CD4-positive, alpha-beta T cell treated with Interleukin-4 for 4 hours (primary cell): ENCODE measurements around the gene STAT5B.
A peak's percentile ranks its signal among the peaks of the same experiment; 100 is the strongest.
"Not testable (repeated sequence)": the region's sequence is repeated elsewhere in the genome, so short reads cannot be mapped to it uniquely, and the experiment has no call there.

ENCODE experiments used
- DNase-seq: peaks from one replicate; pipeline ENCODE4 v3.0.0-alpha.2; 2020

STAT5B gene

GRCh38 chr17:42264366-42264765 lies 11.8 kb downstream of the STAT5B start:
- DNase-seq, result not testable (repeated sequence)

- no peak for DNase-seq
These were observed 15.9 kb downstream of the STAT5B start for GRCh38 chr17:42260318-42260717.

- no peak for DNase-seq
These were observed 20.7 kb downstream of the STAT5B start for GRCh38 chr17:42255445-42255844.

GRCh38 chr17:42253578-42253977 lies 22.6 kb downstream of the STAT5B start:
- no peak for DNase-seq

GRCh38 chr17:42252597-42253550 lies 23.3 kb downstream of the STAT5B start:
- DNase-seq, result no peak

- DNase-seq, result no peak
These were observed 25.1 kb downstream of the STAT5B start for GRCh38 chr17:42251115-42251514.

- DNase-seq, result peak; percentile 67
These were observed 26.3 kb downstream of the STAT5B start for GRCh38 chr17:42249681-42250446.

- DNase-seq, result peak; percentile 88
These were observed 27.6 kb downstream of the STAT5B start for GRCh38 chr17:42248351-42249179.

GRCh38 chr17:42247734-42248133 lies 28.5 kb downstream of the STAT5B start:
- no peak for DNase-seq

- DNase-seq, result peak; percentile 36
These were observed 29.7 kb downstream of the STAT5B start for GRCh38 chr17:42246515-42246914.

- DNase-seq, result not testable (repeated sequence)
These were observed 31.0 kb downstream of the STAT5B start for GRCh38 chr17:42245183-42245582.

GRCh38 chr17:42244116-42244515 lies 32.1 kb downstream of the STAT5B start:
- not testable (repeated sequence) for DNase-seq

GRCh38 chr17:42243493-42243982 lies 32.7 kb downstream of the STAT5B start:
- DNase-seq, result no peak

GRCh38 chr17:42241871-42242270 lies 34.3 kb downstream of the STAT5B start:
- no peak for DNase-seq

GRCh38 chr17:42240863-42241262 lies 35.3 kb downstream of the STAT5B start:
- DNase-seq, result not testable (repeated sequence)

- no peak for DNase-seq
These were observed 36.0 kb downstream of the STAT5B start for GRCh38 chr17:42240201-42240600.

- DNase-seq, result not testable (repeated sequence)
These were observed 36.6 kb downstream of the STAT5B start for GRCh38 chr17:42239576-42239975.

GRCh38 chr17:42236760-42237159 lies 39.4 kb downstream of the STAT5B start:
- DNase-seq, result no peak

- DNase-seq, result no peak
These were observed 42.2 kb downstream of the STAT5B start for GRCh38 chr17:42233994-42234393.

- DNase-seq, result no peak
These were observed 43.0 kb downstream of the STAT5B start for GRCh38 chr17:42233156-42233555.

- DNase-seq, result no peak
These were observed 46.0 kb downstream of the STAT5B start for GRCh38 chr17:42230225-42230624.

GRCh38 chr17:42227849-42228700 lies 48.1 kb downstream of the STAT5B start:
- no peak for DNase-seq
